CD4-positive, CD25-positive, alpha-beta regulatory T cell (primary cell): ENCODE measurements around the gene TLL1. TPM values are rescaled to one million over a fixed set of nuclear protein-coding genes. Genes with fewer than 3 reads are reported as not detected.

Experiments
- ATAC-seq, 2 donors: fragments of 150-1000 bp; cut with Tn5 transposase; one replicate each; pipeline ENCODE4 v1.10.0; 2021; ENCODE audit warnings: low read depth in 2 of 2, moderate number of reproducible peaks in 2 of 2, moderate library complexity in 1 of 2
- DNase-seq, 3 donors: peaks; one replicate each; pipeline versions ENCODE4 v3.0.0 to v3.0.0-alpha.2; 2012 to 2022; ENCODE audit warnings: mixed read lengths in 1 of 3
- H3K27ac ChIP-seq: one replicate; pipeline ENCODE4 v1.7.0; 2013; ENCODE audit warnings: mild to moderate bottlenecking, low read length; ENCODE audit not compliant: insufficient read depth, poor library complexity, severe bottlenecking
- H3K27me3 ChIP-seq: one replicate; pipeline ENCODE4 v1.7.0; 2013; ENCODE audit warnings: low read length; ENCODE audit not compliant: control insufficient read depth, insufficient read depth
- H3K36me3 ChIP-seq: one replicate; pipeline ENCODE4 v1.7.0; 2013; ENCODE audit warnings: mild to moderate bottlenecking, low read length, moderate library complexity; ENCODE audit not compliant: control insufficient read depth, insufficient read depth
- H3K4me1 ChIP-seq: 2 replicates; pipeline ENCODE4 v1.7.0; 2013; ENCODE audit warnings: mild to moderate bottlenecking, low read length; ENCODE audit not compliant: insufficient read depth, control insufficient read depth, poor library complexity, severe bottlenecking
- H3K4me3 ChIP-seq: one replicate; pipeline ENCODE4 v1.7.0; 2013; ENCODE audit warnings: low read depth, mild to moderate bottlenecking, low read length, moderate library complexity
- H3K9me3 ChIP-seq, 2 experiments: 1 replicate in 1 of 2; 2 replicates in 1 of 2; pipeline ENCODE4 v1.7.0; 2013; ENCODE audit warnings: low read length in 2 of 2, mild to moderate bottlenecking in 1 of 2, moderate library complexity in 1 of 2; ENCODE audit not compliant: control insufficient read depth in 2 of 2
- H3K27ac Mint-ChIP-seq, 3 donors: one replicate each; pipeline ENCODE4 v1.8.0; 2020 to 2022; ENCODE audit warnings: mild to moderate bottlenecking in 3 of 3, mixed read lengths in 3 of 3, moderate library complexity in 2 of 3
- H3K27me3 Mint-ChIP-seq: one replicate; pipeline ENCODE4 v1.8.0; 2022; ENCODE audit warnings: mild to moderate bottlenecking, mixed read lengths
- H3K36me3 Mint-ChIP-seq: one replicate; pipeline ENCODE4 v1.8.0; 2020; ENCODE audit warnings: mixed read lengths
- H3K4me1 Mint-ChIP-seq, 4 donors: one replicate each; pipeline ENCODE4 v1.8.0; 2020 to 2022; ENCODE audit warnings: mixed read lengths in 4 of 4, mild to moderate bottlenecking in 1 of 4
- H3K4me3 Mint-ChIP-seq, 4 donors: one replicate each; pipeline ENCODE4 v1.8.0; 2020 to 2022; ENCODE audit warnings: mild to moderate bottlenecking in 4 of 4, mixed read lengths in 4 of 4, moderate library complexity in 3 of 4
- H3K9me3 Mint-ChIP-seq, 7 donors: one replicate each; pipeline ENCODE4 v1.8.0; 2020 to 2022; ENCODE audit warnings: mixed read lengths in 7 of 7, mild to moderate bottlenecking in 3 of 7, moderate library complexity in 2 of 7
- polyA plus RNA-seq, 4 donors: library from polyadenylated mRNA; unstranded; fragments of 300-500 nt; fragmentation: Illumina TruSeq; gene quantifications; one replicate each; pipeline ENCODE4 v1.2.3, GENCODE V29; 2021
- total RNA-seq: library from RNA; stranded (reverse); gene quantifications from one replicate; pipeline ENCODE4 v1.2.3, GENCODE V29; 2022

Gene TLL1
- total and polyA plus RNA-seq, 5 donors from 2014 or later = not detected

DNA sequence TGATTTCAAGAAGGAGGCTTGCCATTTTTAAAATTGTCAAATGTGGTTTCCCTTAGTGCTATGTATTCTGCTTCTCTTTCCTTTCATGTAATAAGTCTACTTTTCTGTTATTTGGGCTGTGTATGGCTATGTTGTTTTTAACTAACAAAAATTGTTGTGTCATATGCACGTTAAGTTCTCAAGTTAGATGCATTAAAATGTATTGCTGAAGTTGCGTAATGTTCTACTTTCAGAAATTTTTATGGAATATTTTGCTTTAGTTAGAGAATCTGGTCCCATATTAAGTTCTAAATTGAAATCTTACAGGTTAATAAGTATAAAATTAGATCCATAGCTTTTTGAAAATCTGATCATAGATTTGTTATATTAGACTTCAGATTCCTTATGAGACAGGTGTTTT is 133.2 kb downstream of the TLL1 start:
- Mint-ChIP-seq H3K36me3 (no peaks in the 10 kb centered on the region), H3K27me3 (no peaks in the 10 kb centered on the region), H3K27ac (no peak overlapping the region), H3K9me3 (peaks cover 0 to 5% (median 2%) of the 10 kb centered on the region in 7 donors), H3K4me3 (no peak overlapping the region), H3K4me1 (no peaks in the 10 kb centered on the region)
- Histone ChIP-seq H3K27ac (no peak overlapping the region), H3K36me3 (no peaks in the 10 kb centered on the region), H3K4me3 (no peak overlapping the region), H3K4me1 (no peaks in the 10 kb centered on the region), H3K27me3 (no peaks in the 10 kb centered on the region), H3K9me3 (no peaks in the 10 kb centered on the region)
- DNase-seq = no peak
- ATAC-seq = no peak

DNA sequence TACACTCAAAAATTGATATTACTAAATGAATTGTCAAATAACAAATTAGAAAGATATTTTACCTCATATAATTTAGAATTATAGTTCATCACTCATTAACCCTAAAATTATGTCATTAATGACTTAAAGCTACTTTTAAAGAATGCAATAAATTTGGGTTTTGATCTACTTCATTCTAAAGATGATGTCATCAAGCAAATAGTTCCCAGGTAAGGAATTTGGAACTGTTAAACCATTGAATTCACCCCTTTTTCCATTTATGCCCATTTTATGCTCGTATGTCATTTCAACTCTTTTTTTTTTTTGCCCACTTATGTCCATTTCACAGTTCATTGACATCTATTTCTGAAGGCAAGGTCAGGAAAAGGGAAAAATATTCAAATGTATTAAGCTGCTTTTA is 135.5 kb downstream of the TLL1 start:
- ATAC-seq = no peak
- no peaks in the 10 kb centered on the region for H3K27me3 ChIP-seq

DNA sequence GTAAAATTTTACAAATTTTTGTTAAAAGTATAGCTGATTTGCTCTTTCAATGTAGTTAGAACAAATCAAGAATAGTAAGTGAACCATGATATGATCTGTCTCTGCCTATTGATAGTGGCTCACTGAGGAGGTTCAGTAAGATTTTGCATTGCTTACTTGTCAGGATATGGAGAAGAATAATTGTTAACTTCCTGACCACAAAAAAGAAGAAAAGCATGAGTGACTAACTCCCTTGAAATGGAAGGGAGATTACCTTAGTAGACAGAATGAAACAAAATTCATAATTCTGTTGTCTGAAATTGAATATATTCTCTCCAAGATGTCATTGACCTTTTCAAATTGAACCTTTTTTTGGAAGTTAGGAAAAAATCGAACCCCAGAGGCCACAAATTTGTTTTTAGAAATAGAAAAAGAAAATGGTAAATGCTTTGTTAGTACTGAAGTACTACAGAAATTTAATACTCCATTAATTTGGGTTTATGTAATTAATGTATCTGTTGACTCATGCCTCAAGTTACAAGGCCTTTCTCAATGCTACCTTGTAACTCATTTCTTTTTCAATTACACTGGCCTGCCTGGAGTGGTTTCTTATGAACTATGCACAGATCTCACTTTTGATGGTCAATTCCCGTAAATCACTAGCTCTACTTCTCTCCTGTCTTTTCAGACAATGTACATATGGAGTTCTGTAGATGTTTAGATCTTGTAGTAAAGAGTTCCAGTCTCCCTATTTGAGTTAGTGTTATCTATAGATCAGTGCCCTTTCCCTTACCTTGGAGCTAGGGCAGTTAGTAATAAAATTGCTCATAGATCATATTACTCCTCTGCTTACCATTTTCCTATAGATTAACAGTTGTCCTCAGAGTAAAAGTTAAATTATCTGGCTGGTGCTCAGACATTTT is 139.3 kb downstream of the TLL1 start:
- Mint-ChIP-seq H3K4me1 (no peaks in the 10 kb centered on the region), H3K9me3 (peaks cover 0 to 7% (median 3%) of the 10 kb centered on the region in 7 donors), H3K27ac (no peak overlapping the region), H3K36me3 (no peaks in the 10 kb centered on the region), H3K27me3 (no peaks in the 10 kb centered on the region), H3K4me3 (no peak overlapping the region)
- H3K4me3 ChIP-seq = no peak overlapping the region
- no peak for ATAC-seq
- no peak for DNase-seq
- no peaks in the 10 kb centered on the region for H3K4me1 ChIP-seq
- H3K9me3 ChIP-seq = no peaks in the 10 kb centered on the region
- H3K27me3 ChIP-seq = no peaks in the 10 kb centered on the region
- no peak overlapping the region for H3K27ac ChIP-seq
- H3K36me3 ChIP-seq = no peaks in the 10 kb centered on the region

More for the DNA sequence above, 135.5 kb downstream of the TLL1 start:
- Mint-ChIP-seq H3K4me1 (no peaks in the 10 kb centered on the region), H3K36me3 (no peaks in the 10 kb centered on the region), H3K4me3 (no peak overlapping the region), H3K27ac (no peak overlapping the region), H3K9me3 (peaks cover 0 to 7% (median 4%) of the 10 kb centered on the region in 7 donors), H3K27me3 (no peaks in the 10 kb centered on the region)
- H3K4me1 ChIP-seq = no peaks in the 10 kb centered on the region
- H3K27ac ChIP-seq = no peak overlapping the region
- no peaks in the 10 kb centered on the region for H3K36me3 ChIP-seq
- no peak for DNase-seq
- no peak overlapping the region for H3K4me3 ChIP-seq
- H3K9me3 ChIP-seq = no peaks in the 10 kb centered on the region

DNA sequence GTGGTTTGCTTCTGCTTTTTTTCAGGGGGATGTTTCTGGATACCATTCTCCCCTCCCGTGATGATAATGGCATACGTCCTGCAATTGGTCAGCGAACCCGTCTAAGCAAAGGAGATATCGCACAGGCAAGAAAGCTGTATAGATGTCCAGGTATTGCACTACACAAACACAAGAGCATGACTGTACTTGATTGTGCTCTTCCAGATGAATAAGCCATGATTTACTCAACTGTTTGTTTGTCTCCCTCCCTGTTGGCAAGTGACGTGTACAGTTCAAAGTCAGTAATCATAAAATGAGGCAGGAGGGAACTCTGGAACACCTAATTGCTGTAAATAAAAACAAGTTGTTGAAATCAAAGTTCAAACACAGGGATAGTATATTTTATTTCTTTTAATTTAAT is 141.4 kb downstream of the TLL1 start:
- H3K9me3 Mint-ChIP-seq = peaks cover 0 to 9% (median 4%) of the 10 kb centered on the region in 7 donors
- DNase-seq (no peak), ATAC-seq (no peak)
- no peak overlapping the region for H3K4me3 Mint-ChIP-seq
- peaks cover 4% of the 10 kb centered on the region for H3K27me3 Mint-ChIP-seq
- no peaks in the 10 kb centered on the region for H3K4me1 ChIP-seq
- no peaks in the 10 kb centered on the region for H3K36me3 ChIP-seq
- H3K27ac Mint-ChIP-seq = no peak overlapping the region
- no peaks in the 10 kb centered on the region for H3K4me1 Mint-ChIP-seq
- no peaks in the 10 kb centered on the region for H3K9me3 ChIP-seq
- no peaks in the 10 kb centered on the region for H3K27me3 ChIP-seq
- H3K27ac ChIP-seq = no peak overlapping the region
- H3K36me3 Mint-ChIP-seq = no peaks in the 10 kb centered on the region
- no peak overlapping the region for H3K4me3 ChIP-seq

DNA sequence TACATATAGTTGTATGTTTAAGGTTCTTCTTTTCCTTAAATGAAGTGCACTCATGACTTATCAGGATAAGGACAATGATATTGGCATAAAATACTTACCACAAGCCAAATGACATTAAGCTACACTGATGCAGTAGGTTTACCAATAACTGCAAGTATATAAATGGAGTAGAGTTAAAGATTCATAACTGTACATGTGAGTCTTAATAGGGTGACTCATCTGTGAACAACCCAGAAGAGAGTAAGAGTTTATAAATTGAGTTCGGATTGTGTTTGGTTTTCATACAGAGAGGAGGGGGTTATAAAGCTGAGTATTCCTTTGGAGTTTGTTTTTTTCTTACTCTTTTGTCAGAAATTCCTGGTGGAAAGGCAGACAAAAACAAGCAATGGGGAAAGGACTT is 144.8 kb downstream of the TLL1 start:
- Histone ChIP-seq H3K27ac (no peak overlapping the region), H3K4me3 (no peak overlapping the region), H3K27me3 (no peaks in the 10 kb centered on the region), H3K4me1 (no peaks in the 10 kb centered on the region), H3K36me3 (no peaks in the 10 kb centered on the region), H3K9me3 (no peaks in the 10 kb centered on the region)
- DNase-seq = no peak
- Mint-ChIP-seq H3K36me3 (no peaks in the 10 kb centered on the region), H3K27me3 (peaks cover 4% of the 10 kb centered on the region), H3K27ac (no peak overlapping the region), H3K4me3 (no peak overlapping the region), H3K9me3 (peaks cover 0 to 6% (median 3%) of the 10 kb centered on the region in 7 donors), H3K4me1 (no peaks in the 10 kb centered on the region)
- no peak for ATAC-seq

DNA sequence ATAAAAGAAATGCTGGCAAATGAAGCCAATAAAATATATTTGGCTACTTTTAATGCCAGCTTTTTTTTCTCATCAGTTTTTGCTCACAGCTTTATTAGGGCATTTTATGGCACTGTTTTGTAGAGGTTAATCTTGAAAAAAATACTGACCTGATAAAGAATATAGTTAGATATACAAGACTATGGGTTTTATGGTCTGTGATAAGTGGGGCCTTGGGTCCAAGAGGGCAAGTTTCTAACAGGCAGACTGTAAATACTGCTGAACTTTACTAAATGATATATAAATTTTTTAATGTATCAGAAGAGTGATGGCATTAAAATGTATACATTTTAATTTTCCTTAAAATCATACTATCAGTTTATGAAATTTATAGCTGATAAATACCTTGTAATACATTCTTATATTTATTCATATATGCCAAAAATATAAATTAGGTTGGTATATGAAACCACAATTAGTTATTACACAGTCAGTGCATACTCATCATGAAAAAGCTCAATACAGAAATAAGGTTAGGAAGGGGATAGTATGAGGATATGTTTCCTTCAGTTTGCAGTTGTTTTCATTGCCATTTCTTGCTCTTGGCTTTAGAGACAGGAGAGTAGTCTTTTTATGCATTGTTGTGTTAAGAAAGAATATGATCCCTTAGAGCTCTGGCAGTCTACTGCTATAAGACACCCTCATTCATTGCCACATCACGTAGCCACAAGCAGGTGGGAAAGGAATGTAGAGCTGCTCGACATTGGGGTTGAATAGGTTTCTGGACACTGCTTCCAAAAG is 146.6 kb downstream of the TLL1 start:
- H3K27me3 ChIP-seq = no peaks in the 10 kb centered on the region
- peaks cover 4% of the 10 kb centered on the region for H3K27me3 Mint-ChIP-seq
- DNase-seq (no peak), ATAC-seq (no peak)
- H3K27ac Mint-ChIP-seq = no peak overlapping the region
- H3K4me3 ChIP-seq = no peak overlapping the region
- H3K4me1 ChIP-seq = no peaks in the 10 kb centered on the region
- H3K9me3 ChIP-seq = no peaks in the 10 kb centered on the region
- no peak overlapping the region for H3K4me3 Mint-ChIP-seq
- H3K36me3 ChIP-seq = no peaks in the 10 kb centered on the region
- H3K27ac ChIP-seq = no peak overlapping the region
- peaks cover 0 to 6% (median 3%) of the 10 kb centered on the region in 7 donors for H3K9me3 Mint-ChIP-seq
- no peaks in the 10 kb centered on the region for H3K4me1 Mint-ChIP-seq
- H3K36me3 Mint-ChIP-seq = no peaks in the 10 kb centered on the region

DNA sequence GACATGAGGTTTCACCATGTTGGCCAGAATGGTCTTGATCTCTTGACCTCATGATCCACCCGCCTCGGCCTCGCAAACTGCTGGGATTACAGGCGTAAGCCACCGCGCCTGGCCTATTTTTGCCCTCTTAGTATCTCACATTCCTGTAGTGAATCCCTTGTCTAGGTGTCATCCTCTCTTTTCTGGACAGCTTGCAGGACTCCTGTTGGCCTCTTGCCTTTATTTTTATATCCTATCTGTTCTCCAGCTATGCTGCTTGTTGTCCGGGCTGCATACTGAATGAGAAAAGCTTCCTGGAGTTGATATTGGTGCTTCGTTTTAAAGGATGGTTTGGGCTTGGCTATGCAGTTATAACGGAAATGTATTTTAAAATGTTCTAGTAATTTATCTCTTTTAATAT is 148.6 kb downstream of the TLL1 start:
- peaks cover 0 to 6% (median 3%) of the 10 kb centered on the region in 7 donors for H3K9me3 Mint-ChIP-seq
- Histone ChIP-seq H3K9me3 (no peaks in the 10 kb centered on the region), H3K36me3 (no peaks in the 10 kb centered on the region), H3K4me1 (no peaks in the 10 kb centered on the region), H3K27ac (no peak overlapping the region), H3K4me3 (no peak overlapping the region), H3K27me3 (no peaks in the 10 kb centered on the region)
- peaks cover 4% of the 10 kb centered on the region for H3K27me3 Mint-ChIP-seq
- no peak overlapping the region for H3K27ac Mint-ChIP-seq
- H3K4me3 Mint-ChIP-seq = no peak overlapping the region
- no peak for ATAC-seq
- no peaks in the 10 kb centered on the region for H3K4me1 Mint-ChIP-seq
- no peaks in the 10 kb centered on the region for H3K36me3 Mint-ChIP-seq
- no peak for DNase-seq
